ENCODE results near the gene NME7. TPM values are rescaled to one million over a fixed set of nuclear protein-coding genes. Genes with fewer than 3 reads are reported as not detected.

Gene NME7
- total and polyA plus RNA-seq, 4 donors = 7.8 to 26.5 (median 9.4) TPM

DNA sequence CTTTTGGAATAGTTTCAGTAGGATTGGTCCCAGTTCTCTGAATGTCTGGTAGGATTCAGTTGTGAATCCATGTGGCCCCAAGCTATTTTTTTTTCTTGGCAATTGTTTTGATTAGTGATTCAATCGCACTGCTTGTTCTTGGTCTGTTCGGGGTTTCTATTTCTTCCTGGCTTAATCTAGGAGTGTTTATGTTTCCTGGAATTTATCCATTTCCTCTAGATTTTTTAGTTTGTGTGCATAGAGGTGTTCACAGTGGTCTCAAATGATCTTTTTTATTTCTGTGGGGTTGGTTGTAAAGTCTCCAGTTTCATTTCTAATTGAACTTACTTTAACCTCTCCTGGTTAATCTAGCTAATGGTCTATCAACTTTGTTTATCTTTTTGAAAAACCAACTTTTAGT lies 117.6 kb downstream of the NME7 start:
- no peak overlapping the region for H3K9ac ChIP-seq (ENCODE audit: low read depth in 1 of 2, low read length in 2 of 2)
- no peaks in the 10 kb centered on the region for H3K27me3 ChIP-seq (ENCODE audit: control insufficient read depth in 4 of 4, insufficient read depth in 4 of 4, low read length in 3 of 4)
- TF ChIP-seq SP1 (IDR thresholded peaks at IDR 0.05) (no peak), EGR1 (IDR thresholded peaks at IDR 0.05; ENCODE audit: low read depth in 2 of 2) (no peak), RAD21 (IDR thresholded peaks at IDR 0.05) (no peak), GABPA (IDR thresholded peaks at IDR 0.05 in 1 of 2, conservative IDR thresholded peaks at IDR 0.05 in 1 of 2) (no peak), JUND (IDR thresholded peaks at IDR 0.05) (no peak), NR2F2 (IDR thresholded peaks at IDR 0.05) (no peak), YY1 (IDR thresholded peaks at IDR 0.05) (no peak), HNF4G (IDR thresholded peaks at IDR 0.05) (no peak), RXRA (IDR thresholded peaks at IDR 0.05) (no peak), FOXA2 (IDR thresholded peaks at IDR 0.05) (no peak)
- TF ChIP-seq, protein P1, sequence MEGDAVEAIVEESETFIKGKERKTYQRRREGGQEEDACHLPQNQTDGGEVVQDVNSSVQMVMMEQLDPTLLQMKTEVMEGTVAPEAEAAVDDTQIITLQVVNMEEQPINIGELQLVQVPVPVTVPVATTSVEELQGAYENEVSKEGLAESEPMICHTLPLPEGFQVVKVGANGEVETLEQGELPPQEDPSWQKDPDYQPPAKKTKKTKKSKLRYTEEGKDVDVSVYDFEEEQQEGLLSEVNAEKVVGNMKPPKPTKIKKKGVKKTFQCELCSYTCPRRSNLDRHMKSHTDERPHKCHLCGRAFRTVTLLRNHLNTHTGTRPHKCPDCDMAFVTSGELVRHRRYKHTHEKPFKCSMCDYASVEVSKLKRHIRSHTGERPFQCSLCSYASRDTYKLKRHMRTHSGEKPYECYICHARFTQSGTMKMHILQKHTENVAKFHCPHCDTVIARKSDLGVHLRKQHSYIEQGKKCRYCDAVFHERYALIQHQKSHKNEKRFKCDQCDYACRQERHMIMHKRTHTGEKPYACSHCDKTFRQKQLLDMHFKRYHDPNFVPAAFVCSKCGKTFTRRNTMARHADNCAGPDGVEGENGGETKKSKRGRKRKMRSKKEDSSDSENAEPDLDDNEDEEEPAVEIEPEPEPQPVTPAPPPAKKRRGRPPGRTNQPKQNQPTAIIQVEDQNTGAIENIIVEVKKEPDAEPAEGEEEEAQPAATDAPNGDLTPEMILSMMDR (IDR thresholded peaks at IDR 0.05; ENCODE audit: low read depth, low read length, missing input control) = no peak
- TF ChIP-seq, protein P2, sequence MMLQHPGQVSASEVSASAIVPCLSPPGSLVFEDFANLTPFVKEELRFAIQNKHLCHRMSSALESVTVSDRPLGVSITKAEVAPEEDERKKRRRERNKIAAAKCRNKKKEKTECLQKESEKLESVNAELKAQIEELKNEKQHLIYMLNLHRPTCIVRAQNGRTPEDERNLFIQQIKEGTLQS (IDR thresholded peaks at IDR 0.05) = no peak
- TF ChIP-seq, protein P3, sequence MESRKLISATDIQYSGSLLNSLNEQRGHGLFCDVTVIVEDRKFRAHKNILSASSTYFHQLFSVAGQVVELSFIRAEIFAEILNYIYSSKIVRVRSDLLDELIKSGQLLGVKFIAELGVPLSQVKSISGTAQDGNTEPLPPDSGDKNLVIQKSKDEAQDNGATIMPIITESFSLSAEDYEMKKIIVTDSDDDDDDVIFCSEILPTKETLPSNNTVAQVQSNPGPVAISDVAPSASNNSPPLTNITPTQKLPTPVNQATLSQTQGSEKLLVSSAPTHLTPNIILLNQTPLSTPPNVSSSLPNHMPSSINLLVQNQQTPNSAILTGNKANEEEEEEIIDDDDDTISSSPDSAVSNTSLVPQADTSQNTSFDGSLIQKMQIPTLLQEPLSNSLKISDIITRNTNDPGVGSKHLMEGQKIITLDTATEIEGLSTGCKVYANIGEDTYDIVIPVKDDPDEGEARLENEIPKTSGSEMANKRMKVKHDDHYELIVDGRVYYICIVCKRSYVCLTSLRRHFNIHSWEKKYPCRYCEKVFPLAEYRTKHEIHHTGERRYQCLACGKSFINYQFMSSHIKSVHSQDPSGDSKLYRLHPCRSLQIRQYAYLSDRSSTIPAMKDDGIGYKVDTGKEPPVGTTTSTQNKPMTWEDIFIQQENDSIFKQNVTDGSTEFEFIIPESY (IDR thresholded peaks at IDR 0.05) = no peak
- peaks cover 0 to 6% (median 5%) of the 10 kb centered on the region in 4 donors for H3K4me1 ChIP-seq (ENCODE audit: control insufficient read depth in 4 of 4, insufficient read depth in 4 of 4, low read length in 3 of 4)
- no peak overlapping the region for H3K27ac ChIP-seq (ENCODE audit: low read depth in 1 of 2, low read length in 2 of 2)
- H3K36me3 ChIP-seq (ENCODE audit: control insufficient read depth in 4 of 4, insufficient read depth in 3 of 4, low read depth in 1 of 4, low read length in 3 of 4) = no peaks in the 10 kb centered on the region
- no peaks in the 10 kb centered on the region for H3K9me3 ChIP-seq (ENCODE audit: control insufficient read depth in 4 of 4, low read length in 3 of 4)
- DNase-seq (ENCODE audit: low spot score) = no peak
- no peak overlapping the region for H3K4me3 ChIP-seq (ENCODE audit: low read depth in 1 of 3, low read length in 3 of 3)
- WGBS = 64% methylated on average over 2 of the region's 2 CpGs

DNA sequence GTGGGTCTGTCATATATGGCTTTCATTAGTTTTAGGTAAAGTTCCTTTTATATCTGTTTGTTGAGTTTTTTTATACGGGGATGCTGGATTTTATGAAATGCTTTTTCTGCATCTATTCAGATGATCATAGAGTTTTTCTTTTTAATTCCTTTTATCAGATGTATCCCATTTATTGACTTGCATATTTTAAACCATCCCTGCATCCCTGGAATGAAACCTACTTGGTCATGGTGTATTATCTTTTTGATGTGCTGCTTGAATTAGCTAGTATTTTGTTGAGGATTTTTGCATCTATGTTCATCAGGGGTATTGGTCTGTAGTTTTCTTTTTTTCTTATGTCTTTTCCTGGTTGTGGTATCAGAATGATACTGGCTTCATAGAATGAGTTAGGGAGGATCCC lies 118.0 kb downstream of the NME7 start:
- peaks cover 0 to 6% (median 5%) of the 10 kb centered on the region in 4 donors for H3K4me1 ChIP-seq (ENCODE audit: control insufficient read depth in 4 of 4, insufficient read depth in 4 of 4, low read length in 3 of 4)
- 98% methylated on average over 1 of the region's 1 CpG for WGBS
- H3K36me3 ChIP-seq (ENCODE audit: control insufficient read depth in 4 of 4, insufficient read depth in 3 of 4, low read depth in 1 of 4, low read length in 3 of 4) = no peaks in the 10 kb centered on the region
- TF ChIP-seq EGR1 (IDR thresholded peaks at IDR 0.05; ENCODE audit: low read depth in 2 of 2) (no peak), TAF1 (conservative IDR thresholded peaks at IDR 0.05) (no peak), JUND (IDR thresholded peaks at IDR 0.05) (no peak), NR2F2 (IDR thresholded peaks at IDR 0.05) (no peak), RXRA (IDR thresholded peaks at IDR 0.05) (no peak), FOXA2 (IDR thresholded peaks at IDR 0.05) (no peak)
- H3K9me3 ChIP-seq (ENCODE audit: control insufficient read depth in 4 of 4, low read length in 3 of 4) = no peaks in the 10 kb centered on the region
- H3K27me3 ChIP-seq (ENCODE audit: control insufficient read depth in 4 of 4, insufficient read depth in 4 of 4, low read length in 3 of 4) = no peaks in the 10 kb centered on the region
- no peak overlapping the region for H3K9ac ChIP-seq (ENCODE audit: low read depth in 1 of 2, low read length in 2 of 2)
- no peak for DNase-seq (ENCODE audit: low spot score)
- H3K4me3 ChIP-seq (ENCODE audit: low read depth in 1 of 3, low read length in 3 of 3) = no peak overlapping the region
- no peak overlapping the region for H3K27ac ChIP-seq (ENCODE audit: low read depth in 1 of 2, low read length in 2 of 2)

DNA sequence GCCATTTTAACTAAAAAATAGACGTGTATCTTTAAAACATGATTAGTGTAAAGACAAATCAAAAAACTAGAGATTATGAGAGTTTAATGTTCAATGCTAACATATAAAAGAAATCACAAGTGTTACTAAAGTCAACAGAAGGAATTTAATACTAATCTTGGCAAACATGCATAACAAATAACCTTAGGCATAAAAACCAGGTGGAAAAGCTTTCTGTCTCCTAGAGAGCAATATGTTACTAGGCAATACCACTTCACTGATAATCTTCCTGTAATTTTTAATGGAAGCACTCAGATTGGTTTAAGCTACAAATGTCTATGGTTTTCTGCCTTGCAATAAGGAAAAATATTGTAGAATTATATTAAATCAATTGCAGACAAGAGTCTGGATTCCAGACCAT lies 121.9 kb downstream of the NME7 start:
- Histone ChIP-seq H3K4me3 (ENCODE audit: low read depth in 1 of 3, low read length in 3 of 3) (no peak overlapping the region), H3K4me1 (ENCODE audit: control insufficient read depth in 4 of 4, insufficient read depth in 4 of 4, low read length in 3 of 4) (peaks cover 0 to 12% (median 7%) of the 10 kb centered on the region in 4 donors), H3K27me3 (ENCODE audit: control insufficient read depth in 4 of 4, insufficient read depth in 4 of 4, low read length in 3 of 4) (no peaks in the 10 kb centered on the region), H3K36me3 (ENCODE audit: control insufficient read depth in 4 of 4, insufficient read depth in 3 of 4, low read depth in 1 of 4, low read length in 3 of 4) (no peaks in the 10 kb centered on the region), H3K9me3 (ENCODE audit: control insufficient read depth in 4 of 4, low read length in 3 of 4) (no peaks in the 10 kb centered on the region), H3K27ac (ENCODE audit: low read depth in 1 of 2, low read length in 2 of 2) (peak overlapping the region in 1 of 2 donors; percentile 43), H3K9ac (ENCODE audit: low read depth in 1 of 2, low read length in 2 of 2) (peak overlapping the region in 1 of 2 donors; percentile 28)
- DNase-seq (ENCODE audit: low spot score) = no peak
- WGBS = 72% methylated on average over 1 of the region's 1 CpG
- TF ChIP-seq NR2F2 (IDR thresholded peaks at IDR 0.05) (no peak), SP1 (IDR thresholded peaks at IDR 0.05) (no peak), RAD21 (IDR thresholded peaks at IDR 0.05) (no peak), RXRA (IDR thresholded peaks at IDR 0.05) (no peak), YY1 (IDR thresholded peaks at IDR 0.05) (no peak), FOXA2 (IDR thresholded peaks at IDR 0.05) (no peak), HNF4A (conservative IDR thresholded peaks at IDR 0.05) (no peak), TAF1 (conservative IDR thresholded peaks at IDR 0.05) (no peak), HNF4G (IDR thresholded peaks at IDR 0.05) (no peak), GABPA (IDR thresholded peaks at IDR 0.05 in 1 of 2, conservative IDR thresholded peaks at IDR 0.05 in 1 of 2) (no peak)
- TF ChIP-seq, protein P1 (IDR thresholded peaks at IDR 0.05; ENCODE audit: low read depth, low read length, missing input control) = no peak
- TF ChIP-seq, protein P4, sequence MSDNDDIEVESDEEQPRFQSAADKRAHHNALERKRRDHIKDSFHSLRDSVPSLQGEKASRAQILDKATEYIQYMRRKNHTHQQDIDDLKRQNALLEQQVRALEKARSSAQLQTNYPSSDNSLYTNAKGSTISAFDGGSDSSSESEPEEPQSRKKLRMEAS (IDR thresholded peaks at IDR 0.05) = no peak
- TF ChIP-seq, protein P2 (IDR thresholded peaks at IDR 0.05) = no peak

All from liver (tissue), 9 donors.